Mucosa of stomach (tissue), 1 donor: ENCODE data around the gene LYSET.
A peak's percentile ranks its signal among the peaks of the same experiment; 100 is the strongest.
"Not testable (repeated sequence)": the region's sequence is repeated elsewhere in the genome, so short reads cannot be mapped to it uniquely, and the experiment has no call there.

Experiments used
- H3K27me3 ChIP-seq: one replicate; pipeline ENCODE4 v1.7.0; 2013; ENCODE audit warnings: mild to moderate bottlenecking, low read length; ENCODE audit not compliant: control insufficient read depth, insufficient read depth
- H3K36me3 ChIP-seq: one replicate; pipeline ENCODE4 v1.7.0; 2013; ENCODE audit warnings: low read length; ENCODE audit not compliant: control insufficient read depth, insufficient read depth
- H3K4me1 ChIP-seq: one replicate; pipeline ENCODE4 v1.7.0; 2013; ENCODE audit warnings: mild to moderate bottlenecking, low read length; ENCODE audit not compliant: control insufficient read depth, insufficient read depth
- H3K4me3 ChIP-seq: one replicate; pipeline ENCODE4 v1.7.0; 2013; ENCODE audit warnings: low read length
- H3K9ac ChIP-seq: one replicate; pipeline ENCODE4 v1.7.0; 2013; ENCODE audit warnings: mild to moderate bottlenecking, low read length, moderate library complexity
- H3K9me3 ChIP-seq: one replicate; pipeline ENCODE4 v1.7.0; 2013; ENCODE audit warnings: mild to moderate bottlenecking, low read length, moderate library complexity; ENCODE audit not compliant: control insufficient read depth
- donor health status: Pancreatic carcinoma.

LYSET gene

GRCh38 chr14:93207468-93208308 is 22.6 kb downstream of the LYSET start:
- H3K4me1 ChIP-seq, result peaks cover 8% of the 10 kb centered on the region
- H3K4me3 ChIP-seq, result peak overlapping the region; percentile 31
- no peaks in the 10 kb centered on the region for H3K27me3 ChIP-seq
- no peaks in the 10 kb centered on the region for H3K9me3 ChIP-seq
- no peaks in the 10 kb centered on the region for H3K36me3 ChIP-seq
- H3K9ac ChIP-seq, result peak overlapping the region; percentile 68

GRCh38 chr14:93212432-93212831 is 27.3 kb downstream of the LYSET start:
- no peak overlapping the region for H3K9ac ChIP-seq
- no peaks in the 10 kb centered on the region for H3K9me3 ChIP-seq
- H3K4me3 ChIP-seq, result no peak overlapping the region
- H3K4me1 ChIP-seq, result peaks cover 8% of the 10 kb centered on the region
- no peaks in the 10 kb centered on the region for H3K27me3 ChIP-seq
- H3K36me3 ChIP-seq, result no peaks in the 10 kb centered on the region

GRCh38 chr14:93214598-93214997 is 29.5 kb downstream of the LYSET start:
- Histone ChIP-seq H3K9me3 (no peaks in the 10 kb centered on the region), H3K27me3 (no peaks in the 10 kb centered on the region), H3K4me1 (no peaks in the 10 kb centered on the region), H3K36me3 (no peaks in the 10 kb centered on the region), H3K4me3 (no peak overlapping the region), H3K9ac (no peak overlapping the region)

GRCh38 chr14:93219103-93219726 is 34.1 kb downstream of the LYSET start:
- H3K9me3 ChIP-seq, result no peaks in the 10 kb centered on the region
- H3K36me3 ChIP-seq, result no peaks in the 10 kb centered on the region

GRCh38 chr14:93220509-93220908 is 35.4 kb downstream of the LYSET start:
- no peaks in the 10 kb centered on the region for H3K9me3 ChIP-seq
- H3K4me1 ChIP-seq, result no peaks in the 10 kb centered on the region
- H3K27me3 ChIP-seq, result no peaks in the 10 kb centered on the region
- H3K9ac ChIP-seq, result no peak overlapping the region
- no peaks in the 10 kb centered on the region for H3K36me3 ChIP-seq
- H3K4me3 ChIP-seq, result no peak overlapping the region

More at GRCh38 chr14:93219103-93219726, 34.1 kb downstream of the LYSET start:
- Histone ChIP-seq H3K4me1 (no peaks in the 10 kb centered on the region), H3K4me3 (no peak overlapping the region), H3K27me3 (no peaks in the 10 kb centered on the region), H3K9ac (no peak overlapping the region)

- Histone ChIP-seq H3K9ac (no peak overlapping the region), H3K4me1 (no peaks in the 10 kb centered on the region), H3K27me3 (no peaks in the 10 kb centered on the region), H3K4me3 (no peak overlapping the region), H3K36me3 (peaks cover 7% of the 10 kb centered on the region), H3K9me3 (no peaks in the 10 kb centered on the region)
Measured at GRCh38 chr14:93223565-93223964, 38.4 kb downstream of the LYSET start.

GRCh38 chr14:93228550-93228949 is 43.4 kb downstream of the LYSET start:
- Histone ChIP-seq H3K9ac (no peak overlapping the region), H3K36me3 (peaks cover 7% of the 10 kb centered on the region)

GRCh38 chr14:93230539-93230938 is 45.4 kb downstream of the LYSET start:
- Histone ChIP-seq H3K9ac (no peak overlapping the region), H3K36me3 (peaks cover 7% of the 10 kb centered on the region), H3K9me3 (no peaks in the 10 kb centered on the region), H3K27me3 (peaks cover 19% of the 10 kb centered on the region), H3K4me1 (peaks cover 7% of the 10 kb centered on the region), H3K4me3 (no peak overlapping the region)

More at GRCh38 chr14:93228550-93228949, 43.4 kb downstream of the LYSET start:
- Histone ChIP-seq H3K4me3 (no peak overlapping the region), H3K4me1 (peaks cover 7% of the 10 kb centered on the region), H3K27me3 (peaks cover 16% of the 10 kb centered on the region), H3K9me3 (no peaks in the 10 kb centered on the region)

- peak overlapping the region; percentile 14 for H3K4me3 ChIP-seq
- H3K4me1 ChIP-seq, result peaks cover 7% of the 10 kb centered on the region
- H3K27me3 ChIP-seq, result peaks cover 19% of the 10 kb centered on the region
- no peak overlapping the region for H3K9ac ChIP-seq
- peaks cover 7% of the 10 kb centered on the region for H3K36me3 ChIP-seq
- H3K9me3 ChIP-seq, result no peaks in the 10 kb centered on the region
Measured at GRCh38 chr14:93231129-93231979, 46.2 kb downstream of the LYSET start.

GRCh38 chr14:93232159-93232558 is 47.0 kb downstream of the LYSET start:
- Histone ChIP-seq H3K4me3 (no peak overlapping the region), H3K9ac (no peak overlapping the region)

GRCh38 chr14:93233078-93233477 is 48.0 kb downstream of the LYSET start:
- H3K27me3 ChIP-seq, result peaks cover 19% of the 10 kb centered on the region
- not testable (repeated sequence) for H3K9ac ChIP-seq

More at GRCh38 chr14:93232159-93232558, 47.0 kb downstream of the LYSET start:
- Histone ChIP-seq H3K9me3 (no peaks in the 10 kb centered on the region), H3K4me1 (peaks cover 7% of the 10 kb centered on the region), H3K27me3 (peaks cover 19% of the 10 kb centered on the region), H3K36me3 (peaks cover 5% of the 10 kb centered on the region)

GRCh38 chr14:93234798-93235197 is 49.7 kb downstream of the LYSET start:
- Histone ChIP-seq H3K9ac (no peak overlapping the region), H3K4me3 (no peak overlapping the region), H3K9me3 (no peaks in the 10 kb centered on the region), H3K27me3 (peaks cover 19% of the 10 kb centered on the region), H3K4me1 (peaks cover 7% of the 10 kb centered on the region), H3K36me3 (no peaks in the 10 kb centered on the region)

More at GRCh38 chr14:93233078-93233477, 48.0 kb downstream of the LYSET start:
- H3K4me3 ChIP-seq, H3K9me3 ChIP-seq, H3K36me3 ChIP-seq, H3K4me1 ChIP-seq: not testable (repeated sequence)
